B cell (primary cell): ENCODE measurements around the gene TPST2. TPM values are rescaled to one million over a fixed set of nuclear protein-coding genes. Genes with fewer than 3 reads are reported as not detected.

Source experiments
- ATAC-seq: fragments of 200-7000 bp; cut with Tn5 transposase; one replicate; pipeline ENCODE4 v1.10.0; 2021; ENCODE audit warnings: low read depth, mild to moderate bottlenecking, moderate number of reproducible peaks, moderate library complexity
- CTCF ChIA-PET: fragments of 350-600 bp; sonication (Branson Sonifier 250); formaldehyde crosslinking; loops from one replicate; lab custom pipeline; 2021; ENCODE audit warnings: antibody characterized with exemption, inconsistent platforms; lab: Charles Lee
- POLR2A ChIA-PET: fragments of 350-600 bp; sonication (Branson Sonifier 250); formaldehyde crosslinking; loops from one replicate; lab custom pipeline; 2021; ENCODE audit warnings: antibody characterized with exemption; lab: Charles Lee
- DNase-seq: peaks from one replicate; pipeline ENCODE4 v3.0.0; 2013
- H2AFZ ChIP-seq: 2 replicates; pipeline ENCODE4 v1.6.1; 2012; ENCODE audit warnings: mild to moderate bottlenecking, low read depth, low read length; ENCODE audit not compliant: insufficient read depth, poor library complexity, severe bottlenecking
- H3K27ac ChIP-seq, 2 donors: 1 replicate in 1 of 2; 2 replicates in 1 of 2; pipeline ENCODE4 v1.5.1; 2012 to 2013; ENCODE audit warnings: low read length in 2 of 2, mild to moderate bottlenecking in 2 of 2, moderate library complexity in 1 of 2
- H3K27me3 ChIP-seq, 4 experiments: fragments of 200-600 bp in 1 of 4; sonication (generic) in 1 of 4; replicated peaks in 1 of 4; 1 replicate in 2 of 4; 2 replicates in 2 of 4; pipeline versions ENCODE4 v1.6.1 to v1.7.0; 2013 to 2016; ENCODE audit warnings: low read length in 3 of 4, mild to moderate bottlenecking in 2 of 4, mixed read lengths in 1 of 4, moderate library complexity in 1 of 4; ENCODE audit not compliant: insufficient read depth in 4 of 4, control insufficient read depth in 3 of 4; ENCODE audit errors: control extremely low read depth in 1 of 4
- H3K36me3 ChIP-seq, 2 experiments: replicated peaks in 1 of 2; 1 replicate in 1 of 2; 2 replicates in 1 of 2; pipeline versions ENCODE4 v1.6.1 to v1.7.1; 2013; ENCODE audit warnings: low read length in 1 of 2; ENCODE audit not compliant: insufficient read depth in 2 of 2, control insufficient read depth in 1 of 2; ENCODE audit errors: control extremely low read depth in 1 of 2, extremely low read depth in 1 of 2
- H3K4me1 ChIP-seq, 2 donors: fragments of 200-600 bp in 1 of 2; sonication (generic) in 1 of 2; 1 replicate in 1 of 2; 2 replicates in 1 of 2; pipeline versions ENCODE4 v1.5.1 to v1.6.1; 2013 to 2017; ENCODE audit warnings: low read length in 2 of 2; ENCODE audit not compliant: control insufficient read depth in 2 of 2, insufficient read depth in 2 of 2
- H3K4me2 ChIP-seq: replicated peaks from 2 replicates; pipeline ENCODE3; 2012; ENCODE audit warnings: mild to moderate bottlenecking, low read depth, low read length; ENCODE audit not compliant: poor library complexity, severe bottlenecking
- H3K4me3 ChIP-seq, 5 experiments: fragments of 200-600 bp in 1 of 5; sonication (generic) in 1 of 5; 1 replicate in 3 of 5; 2 replicates in 2 of 5; pipeline versions ENCODE4 v1.5.1 to v1.7.0; 2011 to 2016; ENCODE audit warnings: low read length in 4 of 5, mild to moderate bottlenecking in 4 of 5, low read depth in 2 of 5, control low read depth in 1 of 5, moderate library complexity in 1 of 5; ENCODE audit not compliant: insufficient read depth in 1 of 5; ENCODE audit errors: control extremely low read depth in 1 of 5, extremely low read depth in 1 of 5
- H3K79me2 ChIP-seq: fragments of 200-600 bp; sonication (generic); one replicate; pipeline ENCODE4 v1.6.0; 2016; ENCODE audit warnings: low read length; ENCODE audit not compliant: control insufficient read depth, insufficient read depth
- H3K9ac ChIP-seq: fragments of 200-600 bp; sonication (generic); 2 replicates; pipeline ENCODE4 v1.6.1; 2017; ENCODE audit warnings: mild to moderate bottlenecking, low read length, moderate library complexity
- H3K9me3 ChIP-seq, 3 donors: one replicate each; pipeline versions ENCODE4 v1.6.1 to v1.7.1; 2013; ENCODE audit warnings: low read length in 2 of 3; ENCODE audit not compliant: control insufficient read depth in 2 of 3, insufficient read depth in 1 of 3; ENCODE audit errors: control extremely low read depth in 1 of 3
- H4K20me1 ChIP-seq: 2 replicates; pipeline ENCODE4 v1.6.0; 2012; ENCODE audit warnings: mild to moderate bottlenecking, low read length; ENCODE audit not compliant: insufficient read depth, control insufficient read depth, poor library complexity, severe bottlenecking
- H3K27ac Mint-ChIP-seq: one replicate; pipeline ENCODE4 v1.8.0; 2021; ENCODE audit warnings: mixed read lengths
- H3K27me3 Mint-ChIP-seq: one replicate; pipeline ENCODE4 v1.8.0; 2021; ENCODE audit warnings: mixed read lengths
- H3K4me1 Mint-ChIP-seq: one replicate; pipeline ENCODE4 v1.8.0; 2021; ENCODE audit warnings: mixed read lengths
- H3K4me3 Mint-ChIP-seq: one replicate; pipeline ENCODE4 v1.8.0; 2021; ENCODE audit warnings: mixed read lengths
- H3K9me3 Mint-ChIP-seq: one replicate; pipeline ENCODE4 v1.8.0; 2022; ENCODE audit warnings: mixed read lengths; ENCODE audit not compliant: insufficient read depth
- CTCF ChIP-seq: fragments of 200-600 bp; IDR thresholded peaks from one replicate; pipeline ENCODE4 v1.8.0; 2022; ENCODE audit warnings: antibody characterized with exemption, mild to moderate bottlenecking
- EZH2 ChIP-seq: IDR thresholded peaks from 2 replicates; pipeline ENCODE4 v1.6.1; 2012; ENCODE audit warnings: borderline replicate concordance, low read depth, mild to moderate bottlenecking, moderate library complexity, low read length; ENCODE audit not compliant: insufficient read depth, poor library complexity, severe bottlenecking
- WGBS: methylation state at CpG from one replicate; pipeline ENCODE4 v1.1.5; 2013; ENCODE audit warnings: missing lambda C conversion rate; ENCODE audit not compliant: insufficient coverage; 5-methylcytosine and 5-hydroxymethylcytosine counted together
- intact Hi-C: fragments of 100-400 bp; cut with micrococcal nuclease; formaldehyde crosslinking; loops from one replicate; pipeline ENCODE4 v1.10.0; 2022
- polyA plus RNA-seq: library from polyadenylated mRNA; depleted of rRNA; stranded (reverse); fragments of >200 nt; gene quantifications from 2 replicates; pipeline ENCODE4 v1.2.3, GENCODE V29; 2012
- total RNA-seq, 2 donors: library from RNA; stranded (reverse); fragments of 120-200 nt in 1 of 2; gene quantifications; 1 replicate in 1 of 2; 2 replicates in 1 of 2; pipeline versions ENCODE4 v1.2.3 to v1.2.4, GENCODE V29; 2013 to 2022

Gene TPST2
- total and polyA plus RNA-seq, 2 donors (not counting 1 experiment from before 2014, with no cell fraction given): 16.6 to 43.1 TPM

GRCh38 chr22:26570864-26571525 is 18.9 kb downstream of the TPST2 start:
- intact Hi-C loops: no loop called here
- CTCF ChIA-PET: no interaction called here
- no peak overlapping the region for H2AFZ ChIP-seq
- H3K9me3 Mint-ChIP-seq: no peaks in the 10 kb centered on the region
- POLR2A ChIA-PET: no interaction called here
- WGBS: 94% methylated on average over 13 of the region's 13 CpGs
- H3K27ac Mint-ChIP-seq: no peak overlapping the region
- no peak overlapping the region for H3K9ac ChIP-seq
- H3K4me3 Mint-ChIP-seq: no peak overlapping the region
- H4K20me1 ChIP-seq: peaks cover 11% of the 10 kb centered on the region
- peaks cover 0 to 2% of the 10 kb centered on the region in 2 experiments for H3K36me3 ChIP-seq
- no peak overlapping the region for H3K4me2 ChIP-seq
- DNase-seq (no peak), ATAC-seq (no peak)
- peaks cover 13 to 20% of the 10 kb centered on the region in 2 donors for H3K4me1 ChIP-seq
- H3K27me3 Mint-ChIP-seq: no peaks in the 10 kb centered on the region
- H3K79me2 ChIP-seq: peaks cover 73% of the 10 kb centered on the region
- no peak overlapping the region for H3K4me3 ChIP-seq
- no peak for TF ChIP-seq CTCF
- no peak for TF ChIP-seq EZH2
- H3K27me3 ChIP-seq: no peaks in the 10 kb centered on the region
- peaks cover 48% of the 10 kb centered on the region for H3K4me1 Mint-ChIP-seq
- H3K9me3 ChIP-seq: no peaks in the 10 kb centered on the region
- no peak overlapping the region for H3K27ac ChIP-seq

GRCh38 chr22:26570115-26570514 is 19.8 kb downstream of the TPST2 start:
- H3K9me3 Mint-ChIP-seq: no peaks in the 10 kb centered on the region

More at GRCh38 chr22:26570115-26570514, 19.8 kb downstream of the TPST2 start:
- TF ChIP-seq CTCF: no peak
- no peak for TF ChIP-seq EZH2
- Mint-ChIP-seq H3K4me1 (peaks cover 45% of the 10 kb centered on the region), H3K4me3 (no peak overlapping the region), H3K27me3 (no peaks in the 10 kb centered on the region), H3K27ac (no peak overlapping the region)
- H3K4me2 ChIP-seq: no peak overlapping the region
- H3K9me3 ChIP-seq: no peaks in the 10 kb centered on the region
- 33% methylated on average over 9 of the region's 10 CpGs for WGBS
- peaks cover 0 to 5% of the 10 kb centered on the region in 2 experiments for H3K36me3 ChIP-seq
- H3K79me2 ChIP-seq: peaks cover 76% of the 10 kb centered on the region
- ChIA-PET CTCF (no interaction called here), POLR2A (no interaction called here)
- no peak overlapping the region for H3K9ac ChIP-seq
- DNase-seq (no peak), ATAC-seq (no peak)
- H2AFZ ChIP-seq: no peak overlapping the region
- peaks cover 11% of the 10 kb centered on the region for H4K20me1 ChIP-seq
- intact Hi-C loops: no loop called here
- H3K4me3 ChIP-seq: no peak overlapping the region
- no peak overlapping the region for H3K27ac ChIP-seq
- H3K4me1 ChIP-seq: peaks cover 13 to 20% of the 10 kb centered on the region in 2 donors
- H3K27me3 ChIP-seq: no peaks in the 10 kb centered on the region
